Fibroblast of lung (primary cell): Measurements from ENCODE around the gene DENND1A. TPM values are rescaled to one million over a fixed set of nuclear protein-coding genes. Genes with fewer than 3 reads are reported as not detected.
A peak's percentile ranks its signal among the peaks of the same experiment; 100 is the strongest.

Experiments
- DNase-seq, 2 donors: peaks; one replicate each; pipeline versions ENCODE4 v3.0.0 to v3.0.0-alpha.2; 2010; ENCODE audit warnings: low read depth in 2 of 2
- H2AFZ ChIP-seq: 2 replicates; pipeline ENCODE4 v1.5.1; 2012; ENCODE audit warnings: low read length, control low read depth, inconsistent platforms
- H3K27ac ChIP-seq: 2 replicates; pipeline ENCODE4 v1.5.1; 2011; ENCODE audit warnings: low read length, control low read depth; ENCODE audit not compliant: insufficient read depth
- H3K27me3 ChIP-seq: 2 replicates; pipeline ENCODE4 v1.5.1; 2011; ENCODE audit warnings: mild to moderate bottlenecking, low read length; ENCODE audit not compliant: control insufficient read depth, insufficient read depth
- H3K36me3 ChIP-seq: 2 replicates; pipeline ENCODE4 v1.5.1; 2011; ENCODE audit warnings: low read length; ENCODE audit not compliant: control insufficient read depth, insufficient read depth
- H3K4me1 ChIP-seq: 2 replicates; pipeline ENCODE4 v1.5.1; 2011; ENCODE audit warnings: low read length; ENCODE audit not compliant: control insufficient read depth, insufficient read depth; ENCODE audit errors: extremely low read depth
- H3K4me2 ChIP-seq: 2 replicates; pipeline ENCODE4 v1.5.1; 2011; ENCODE audit warnings: low read length, control low read depth; ENCODE audit not compliant: insufficient read depth; ENCODE audit errors: extremely low read depth
- H3K4me3 ChIP-seq, 4 experiments: fragments of 200-600 bp in 1 of 4; sonication (generic) in 1 of 4; replicated peaks in 1 of 4; 2 replicates each; pipeline ENCODE4 v1.5.1; 2011 to 2016; ENCODE audit warnings: low read length in 4 of 4, low read depth in 3 of 4, mild to moderate bottlenecking in 3 of 4, control low read depth in 2 of 4, inconsistent platforms in 1 of 4, mixed read lengths in 1 of 4; ENCODE audit not compliant: insufficient read depth in 1 of 4; ENCODE audit errors: control extremely low read depth in 1 of 4
- H3K79me2 ChIP-seq: 2 replicates; pipeline ENCODE4 v1.5.1; 2012; ENCODE audit warnings: mild to moderate bottlenecking, low read length, inconsistent platforms; ENCODE audit not compliant: control insufficient read depth, insufficient read depth
- H3K9ac ChIP-seq: 2 replicates; pipeline ENCODE4 v1.5.1; 2011; ENCODE audit warnings: mild to moderate bottlenecking, low read length, control low read depth; ENCODE audit not compliant: insufficient read depth
- H3K9me3 ChIP-seq: 2 replicates; pipeline ENCODE4 v1.5.1; 2012; ENCODE audit warnings: low read depth, low read length; ENCODE audit not compliant: control insufficient read depth, insufficient read depth
- H4K20me1 ChIP-seq: 2 replicates; pipeline ENCODE4 v1.5.1; 2011; ENCODE audit warnings: low read length; ENCODE audit not compliant: control insufficient read depth, insufficient read depth; ENCODE audit errors: extremely low read depth
- CTCF ChIP-seq, 2 donors: IDR thresholded peaks in 1 of 2; conservative IDR thresholded peaks in 1 of 2; 1 replicate in 1 of 2; 2 replicates in 1 of 2; pipeline ENCODE4 v1.5.1; 2011 to 2012; ENCODE audit warnings: low read length in 2 of 2, control low read depth in 1 of 2, inconsistent platforms in 1 of 2, low read depth in 1 of 2, mild to moderate bottlenecking in 1 of 2
- EZH2 ChIP-seq: IDR thresholded peaks from 2 replicates; pipeline ENCODE4 v1.5.1; 2012; ENCODE audit warnings: low read length, control low read depth, mild to moderate bottlenecking; ENCODE audit errors: missing control alignments
- polyA plus RNA-seq, 2 donors: library from polyadenylated mRNA; depleted of rRNA in 1 of 2; stranded (reverse) in 1 of 2; unstranded in 1 of 2; fragments of >200 nt; gene quantifications; 2 replicates each; pipeline ENCODE4 v1.2.1, GENCODE V29; 2011 to 2012; ENCODE audit warnings: missing spikeins in 1 of 2
- total RNA-seq: library from RNA; depleted of rRNA; stranded (reverse); fragments of >200 nt; gene quantifications from 2 replicates; pipeline ENCODE4 v1.2.1, GENCODE V29; 2014

DENND1A gene
- total and polyA plus RNA-seq, 2 donors (not counting 1 experiment from before 2014, with no cell fraction given), result 13.0 to 18.3 TPM

GRCh38 chr9:123344192-123344949, 585.6 kb downstream of the DENND1A start:
- Histone ChIP-seq H3K36me3 (no peaks in the 10 kb centered on the region), H2AFZ (no peak overlapping the region), H3K4me2 (no peak overlapping the region), H3K9ac (no peak overlapping the region), H3K4me3 (no peak overlapping the region), H4K20me1 (no peaks in the 10 kb centered on the region), H3K27ac (no peak overlapping the region), H3K27me3 (no peaks in the 10 kb centered on the region), H3K9me3 (no peaks in the 10 kb centered on the region), H3K79me2 (no peaks in the 10 kb centered on the region), H3K4me1 (no peaks in the 10 kb centered on the region)
- TF ChIP-seq CTCF (conservative IDR thresholded peaks at IDR 0.05 in 1 of 2, IDR thresholded peaks at IDR 0.05 in 1 of 2; ENCODE audit: low read depth in 1 of 2, low read length in 2 of 2) (no peak), EZH2 (no peak)
- no peak for DNase-seq

DNA sequence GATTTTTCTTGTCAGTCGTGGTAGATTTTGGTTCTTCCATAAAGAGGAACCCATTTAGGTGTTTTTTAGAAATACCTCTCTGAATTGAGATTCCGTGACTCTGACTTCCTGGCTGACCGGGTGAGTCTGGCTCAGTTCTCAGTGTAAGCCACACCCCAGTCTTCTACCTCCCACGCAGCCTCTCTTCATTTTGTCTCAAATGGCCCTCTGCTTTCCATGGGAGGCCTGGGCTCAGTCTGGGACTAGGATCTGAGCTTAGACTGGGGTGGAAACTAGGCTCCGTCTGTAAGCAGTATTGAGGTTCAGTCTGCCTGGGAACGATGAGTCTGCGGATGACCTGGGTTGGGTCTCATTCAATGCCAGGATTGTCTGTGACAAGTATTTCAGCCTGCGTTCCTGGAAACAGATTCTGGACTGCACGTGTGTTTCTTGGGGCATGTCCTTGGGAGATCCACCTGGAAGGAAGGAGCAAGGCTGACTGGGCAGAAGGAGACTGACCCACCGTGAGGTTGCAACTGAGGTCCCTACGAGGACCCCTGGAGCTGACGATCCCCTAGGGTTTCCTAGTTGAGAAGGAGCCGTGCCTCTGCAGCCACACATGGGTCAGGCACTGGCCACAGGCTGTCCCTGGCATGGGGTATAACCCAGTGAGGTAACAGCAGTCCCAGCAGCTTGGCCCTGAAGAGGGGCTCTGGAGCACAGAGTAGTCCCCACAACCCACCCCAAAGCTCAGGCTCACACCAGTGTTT, 586.3 kb downstream of the DENND1A start:
- no peak for TF ChIP-seq CTCF (conservative IDR thresholded peaks at IDR 0.05 in 1 of 2, IDR thresholded peaks at IDR 0.05 in 1 of 2; ENCODE audit: low read depth in 1 of 2, low read length in 2 of 2)
- no peak for TF ChIP-seq EZH2
- Histone ChIP-seq H3K79me2 (no peaks in the 10 kb centered on the region), H3K4me3 (no peak overlapping the region), H3K4me2 (no peak overlapping the region), H4K20me1 (no peaks in the 10 kb centered on the region), H2AFZ (no peak overlapping the region), H3K4me1 (no peaks in the 10 kb centered on the region), H3K27me3 (no peaks in the 10 kb centered on the region), H3K9me3 (no peaks in the 10 kb centered on the region), H3K27ac (no peak overlapping the region), H3K9ac (no peak overlapping the region), H3K36me3 (no peaks in the 10 kb centered on the region)
- peak in 1 of 2 donors; percentile 42 for DNase-seq

- H3K36me3 ChIP-seq, result no peaks in the 10 kb centered on the region
- H3K9me3 ChIP-seq, result no peaks in the 10 kb centered on the region
- no peaks in the 10 kb centered on the region for H3K79me2 ChIP-seq
- no peaks in the 10 kb centered on the region for H3K4me1 ChIP-seq
- H3K9ac ChIP-seq, result no peak overlapping the region
- no peak overlapping the region for H3K4me2 ChIP-seq
- H3K27me3 ChIP-seq, result no peaks in the 10 kb centered on the region
- DNase-seq, result no peak
- H2AFZ ChIP-seq, result no peak overlapping the region
- no peak for TF ChIP-seq EZH2
- TF ChIP-seq CTCF (conservative IDR thresholded peaks at IDR 0.05 in 1 of 2, IDR thresholded peaks at IDR 0.05 in 1 of 2; ENCODE audit: low read depth in 1 of 2, low read length in 2 of 2), result no peak
- H3K4me3 ChIP-seq, result no peak overlapping the region
- H4K20me1 ChIP-seq, result no peaks in the 10 kb centered on the region
- H3K27ac ChIP-seq, result no peak overlapping the region
These were observed 587.7 kb downstream of the DENND1A start for GRCh38 chr9:123342247-123342646.
